Stimulated activated CD4-positive, alpha-beta T cell treated with anti-CD3 and anti-CD28 coated beads, Interleukin-12 subunit alpha, Interleukin-12 subunit beta, amount 100 ng/mL, for 24 hours (primary cell): Measurements from ENCODE around the gene UBE2J2.

ENCODE experiments used
- DNase-seq, 2 experiments: peaks; one replicate each; pipeline ENCODE4 v3.0.0-alpha.2; 2020; ENCODE audit warnings: low read depth in 2 of 2

The UBE2J2 gene

GRCh38 chr1:1239614-1240347, 33.9 kb downstream of the UBE2J2 start:
- no peak for DNase-seq

GRCh38 chr1:1239227-1239613, 34.4 kb downstream of the UBE2J2 start:
- no peak for DNase-seq

GRCh38 chr1:1238702-1239178, 34.9 kb downstream of the UBE2J2 start:
- DNase-seq = no peak

GRCh38 chr1:1237874-1238701, 35.6 kb downstream of the UBE2J2 start:
- DNase-seq = no peak

- no peak for DNase-seq
Observed at GRCh38 chr1:1236945-1237873, 36.4 kb downstream of the UBE2J2 start.

- DNase-seq = no peak
Observed at GRCh38 chr1:1236176-1236763, 37.4 kb downstream of the UBE2J2 start.

GRCh38 chr1:1235016-1235744, 38.5 kb downstream of the UBE2J2 start:
- no peak for DNase-seq

- DNase-seq = no peak
Observed at GRCh38 chr1:1234180-1234808, 39.4 kb downstream of the UBE2J2 start.

GRCh38 chr1:1233567-1233892, 40.1 kb downstream of the UBE2J2 start:
- no peak for DNase-seq

GRCh38 chr1:1232796-1233566, 40.7 kb downstream of the UBE2J2 start:
- DNase-seq = no peak

GRCh38 chr1:1232208-1232795, 41.4 kb downstream of the UBE2J2 start, which contains the start of gene B3GALT6:
Gene B3GALT6 (plus strand): TSS chr1:1232237. CDS start chr1:1232279, 42 bp downstream.
- DNase-seq = no peak

- DNase-seq = peak; percentile 93
Observed at GRCh38 chr1:1231400-1232207, 42.0 kb downstream of the UBE2J2 start, which contains the start of gene SDF4. Gene SDF4 (minus strand): TSS chr1:1232001. CDS start chr1:1228772, 3,229 bp downstream.

- DNase-seq = no peak
Observed at GRCh38 chr1:1230656-1231399, 42.8 kb downstream of the UBE2J2 start.

- no peak for DNase-seq
Observed at GRCh38 chr1:1229770-1230169, 43.9 kb downstream of the UBE2J2 start.

- no peak for DNase-seq
Observed at GRCh38 chr1:1228596-1229321, 44.9 kb downstream of the UBE2J2 start.

- no peak for DNase-seq
Observed at GRCh38 chr1:1228187-1228586, 45.5 kb downstream of the UBE2J2 start.

- no peak for DNase-seq
Observed at GRCh38 chr1:1227386-1227785, 46.3 kb downstream of the UBE2J2 start.
